Liver (tissue), 3 donors: ENCODE results near the gene PTH2.

Experiments
- GABPA ChIP-seq, 2 donors: IDR thresholded peaks in 1 of 2; conservative IDR thresholded peaks in 1 of 2; 2 replicates each; pipeline ENCODE4 v1.6.1; 2016; ENCODE audit warnings: antibody characterized with exemption in 2 of 2, mild to moderate bottlenecking in 1 of 2, moderate library complexity in 1 of 2
- SP1 ChIP-seq: IDR thresholded peaks from 2 replicates; pipeline ENCODE4 v1.6.1; 2018; ENCODE audit warnings: antibody characterized with exemption, mild to moderate bottlenecking
- TAF1 ChIP-seq: conservative IDR thresholded peaks from 2 replicates; pipeline ENCODE4 v1.6.1; 2016; ENCODE audit warnings: antibody characterized with exemption, mild to moderate bottlenecking
- TF ChIP-seq, protein P1 (sequence below): fragments of 150-350 bp; IDR thresholded peaks from 2 replicates; pipeline ENCODE4 v1.5.1; 2017; ENCODE audit warnings: improper control_type of control experiment, low read depth, low read length; ENCODE audit not compliant: missing input control
- TF ChIP-seq, protein P2 (sequence below): IDR thresholded peaks from 2 replicates; pipeline ENCODE4 v1.6.1; 2016; ENCODE audit warnings: antibody characterized with exemption
- donor health status: healthy.
- donor health status: healthy.

DNA sequence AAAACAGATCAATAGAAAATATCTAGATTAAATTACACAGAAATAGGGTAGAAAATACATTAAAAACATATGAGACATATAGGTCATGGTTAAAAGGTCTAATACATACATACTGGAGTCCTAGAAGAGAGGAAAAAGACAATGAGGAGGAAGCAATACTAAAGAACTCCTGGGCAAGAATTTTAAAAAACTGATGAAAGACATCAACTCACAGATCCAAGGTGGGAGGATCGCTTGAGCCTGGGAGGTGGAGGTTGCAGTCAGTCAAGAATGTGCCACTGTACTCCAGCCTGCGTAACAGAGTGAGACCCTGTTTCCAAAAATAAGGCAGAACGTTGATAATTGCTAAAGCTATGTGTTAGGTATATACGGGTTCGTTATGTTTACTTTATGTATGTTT, 40.6 kb downstream of the PTH2 start:
- TF ChIP-seq GABPA (IDR thresholded peaks at IDR 0.05 in 1 of 2, conservative IDR thresholded peaks at IDR 0.05 in 1 of 2): no peak
- TF ChIP-seq SP1: no peak
- TF ChIP-seq, protein P1, sequence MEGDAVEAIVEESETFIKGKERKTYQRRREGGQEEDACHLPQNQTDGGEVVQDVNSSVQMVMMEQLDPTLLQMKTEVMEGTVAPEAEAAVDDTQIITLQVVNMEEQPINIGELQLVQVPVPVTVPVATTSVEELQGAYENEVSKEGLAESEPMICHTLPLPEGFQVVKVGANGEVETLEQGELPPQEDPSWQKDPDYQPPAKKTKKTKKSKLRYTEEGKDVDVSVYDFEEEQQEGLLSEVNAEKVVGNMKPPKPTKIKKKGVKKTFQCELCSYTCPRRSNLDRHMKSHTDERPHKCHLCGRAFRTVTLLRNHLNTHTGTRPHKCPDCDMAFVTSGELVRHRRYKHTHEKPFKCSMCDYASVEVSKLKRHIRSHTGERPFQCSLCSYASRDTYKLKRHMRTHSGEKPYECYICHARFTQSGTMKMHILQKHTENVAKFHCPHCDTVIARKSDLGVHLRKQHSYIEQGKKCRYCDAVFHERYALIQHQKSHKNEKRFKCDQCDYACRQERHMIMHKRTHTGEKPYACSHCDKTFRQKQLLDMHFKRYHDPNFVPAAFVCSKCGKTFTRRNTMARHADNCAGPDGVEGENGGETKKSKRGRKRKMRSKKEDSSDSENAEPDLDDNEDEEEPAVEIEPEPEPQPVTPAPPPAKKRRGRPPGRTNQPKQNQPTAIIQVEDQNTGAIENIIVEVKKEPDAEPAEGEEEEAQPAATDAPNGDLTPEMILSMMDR: no peak
- TF ChIP-seq TAF1: no peak
- TF ChIP-seq, protein P2, sequence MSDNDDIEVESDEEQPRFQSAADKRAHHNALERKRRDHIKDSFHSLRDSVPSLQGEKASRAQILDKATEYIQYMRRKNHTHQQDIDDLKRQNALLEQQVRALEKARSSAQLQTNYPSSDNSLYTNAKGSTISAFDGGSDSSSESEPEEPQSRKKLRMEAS: no peak
